GM12878 (cell line): ENCODE data around the gene LRTM2. TPM values are rescaled to one million over a fixed set of nuclear protein-coding genes. Genes with fewer than 3 reads are reported as not detected.

Experiments
- ATAC-seq: fragments of 200-7000 bp; cut with Tn5 transposase; 3 replicates; pipeline ENCODE4 v1.9.1; 2020; ENCODE audit warnings: mild to moderate bottlenecking, moderate library complexity
- BruUV-seq: library from RNA; stranded (reverse); fragments of 400-500 nt; replicated peaks from 2 replicates; lab custom pipeline; 2021; lab: Mats Ljungman, UMichigan
- CTCF ChIA-PET: fragments of 300-600 bp; sonication (Branson Sonifier 250); formaldehyde crosslinking; extraction: SDS; loops from one replicate; lab custom pipeline; 2021; ENCODE audit warnings: inconsistent platforms; lab: Yijun Ruan, JAX
- POLR2A ChIA-PET: fragments of 350-600 bp; formaldehyde crosslinking; extraction: SDS; loops from one replicate; lab custom pipeline; 2021; ENCODE audit warnings: inconsistent platforms; lab: Charles Lee
- RAD21 ChIA-PET: fragments of 300-600 bp; sonication (Branson Sonifier 250); formaldehyde crosslinking; loops from one replicate; lab custom pipeline; 2023; ENCODE audit warnings: antibody characterized with exemption; ENCODE audit not compliant: unreplicated experiment; lab: Charles Lee
- SMC1A ChIA-PET: fragments of 300-600 bp; sonication (Branson Sonifier 250); formaldehyde crosslinking; loops from one replicate; lab custom pipeline; 2023; ENCODE audit not compliant: unreplicated experiment, uncharacterized antibody; lab: Charles Lee
- DNase-seq: peaks from one replicate; pipeline ENCODE4 v3.0.0-alpha.2; 2011; ENCODE audit warnings: low read depth, low spot score
- FAIRE-seq: peaks from 3 replicates; lab custom pipeline; 2011; peaks lifted over from hg19 to GRCh38; lab: Jason Lieb, UNC
- H2AFZ ChIP-seq: 2 replicates; pipeline ENCODE4 v1.6.0; 2011; ENCODE audit warnings: low read depth, low read length, control low read depth; ENCODE audit not compliant: control insufficient read depth
- H3K27ac ChIP-seq: 2 replicates; pipeline ENCODE4 v1.5.1; 2011; ENCODE audit warnings: control low read depth; ENCODE audit not compliant: control insufficient read depth, insufficient read depth
- H3K27me3 ChIP-seq, 2 experiments: replicated peaks in 1 of 2; 2 replicates each; pipeline versions ENCODE4 v1.6.0 to v1.6.1; 2011; ENCODE audit warnings: low read length in 1 of 2; ENCODE audit not compliant: control insufficient read depth in 2 of 2, insufficient read depth in 2 of 2
- H3K36me3 ChIP-seq, 2 experiments: 2 replicates each; pipeline ENCODE4 v1.5.1; 2011; ENCODE audit warnings: low read length in 1 of 2; ENCODE audit not compliant: control insufficient read depth in 2 of 2, insufficient read depth in 2 of 2
- H3K4me1 ChIP-seq: 2 replicates; pipeline ENCODE4 v1.6.1; 2011; ENCODE audit warnings: mild to moderate bottlenecking, low read length, moderate library complexity, mixed read lengths; ENCODE audit not compliant: control insufficient read depth, insufficient read depth
- H3K4me2 ChIP-seq: 2 replicates; pipeline ENCODE4 v1.6.0; 2011; ENCODE audit warnings: control low read depth; ENCODE audit not compliant: control insufficient read depth, insufficient read depth
- H3K4me3 ChIP-seq: fragments of 200-600 bp; sonication (generic); 2 replicates; pipeline ENCODE4 v1.5.1; 2016
- H3K79me2 ChIP-seq: 2 replicates; pipeline ENCODE4 v1.6.0; 2011; ENCODE audit warnings: low read length; ENCODE audit not compliant: control insufficient read depth, insufficient read depth
- H3K9ac ChIP-seq: 2 replicates; pipeline ENCODE4 v1.8.0; 2011; ENCODE audit warnings: low read length, control low read depth, mixed read lengths; ENCODE audit not compliant: control insufficient read depth, insufficient read depth
- H3K9me3 ChIP-seq: replicated peaks from 3 replicates; pipeline ENCODE4 v1.5.1; 2011; ENCODE audit warnings: mild to moderate bottlenecking, low read length; ENCODE audit not compliant: control insufficient read depth, insufficient read depth
- H4K20me1 ChIP-seq: 2 replicates; pipeline ENCODE4 v1.6.0; 2011; ENCODE audit not compliant: control insufficient read depth, insufficient read depth
- ASH2L ChIP-seq: fragments of 300-600, 200-600 bp; sonication (generic); IDR thresholded peaks from 2 replicates; pipeline ENCODE4 v1.6.1; 2017; ENCODE audit warnings: low read depth, mild to moderate bottlenecking, borderline replicate concordance
- BMI1 ChIP-seq: fragments of 450-650 bp; IDR thresholded peaks from 2 replicates; pipeline ENCODE4 v1.6.1; 2016; ENCODE audit warnings: mild to moderate bottlenecking, moderate library complexity, borderline replicate concordance
- CBX3 ChIP-seq: fragments of 200-600 bp; sonication (generic); IDR thresholded peaks from 2 replicates; pipeline ENCODE4 v1.6.1; 2016; ENCODE audit warnings: low read depth, borderline replicate concordance
- CEBPB ChIP-seq, 2 experiments: fragments of 150-350 bp in 1 of 2; IDR thresholded peaks; 2 replicates each; pipeline ENCODE4 v1.6.1; 2012 to 2014; ENCODE audit warnings: low read depth in 2 of 2, low read length in 2 of 2, borderline replicate concordance in 1 of 2, inconsistent platforms in 1 of 2
- CREM ChIP-seq: IDR thresholded peaks from 2 replicates; pipeline ENCODE4 v1.6.1; 2014; ENCODE audit warnings: antibody characterized with exemption, low read depth
- JUNB ChIP-seq: IDR thresholded peaks from 2 replicates; pipeline ENCODE4 v1.6.1; 2016; ENCODE audit warnings: antibody characterized with exemption, mild to moderate bottlenecking
- MTA2 ChIP-seq: fragments of 450-650 bp; IDR thresholded peaks from 2 replicates; pipeline ENCODE4 v1.6.1; 2016; ENCODE audit warnings: low read depth, mild to moderate bottlenecking, moderate library complexity
- MYC ChIP-seq: IDR thresholded peaks from 2 replicates; pipeline ENCODE4 v1.6.1; 2011; ENCODE audit warnings: mild to moderate bottlenecking, low read length, moderate library complexity, inconsistent platforms; ENCODE audit not compliant: insufficient read depth, insufficient replicate concordance, insufficient read length, severe bottlenecking
- NR2F1 ChIP-seq: fragments of 450-650 bp; conservative IDR thresholded peaks from 2 replicates; pipeline ENCODE4 v1.6.1; 2017; ENCODE audit warnings: mild to moderate bottlenecking
- SREBF1 ChIP-seq: IDR thresholded peaks from 2 replicates; pipeline ENCODE4 v1.6.1; 2012; ENCODE audit warnings: mild to moderate bottlenecking, low read length
- SUPT20H ChIP-seq: IDR thresholded peaks from 2 replicates; pipeline ENCODE4 v1.6.1; 2011; ENCODE audit warnings: low read depth, mild to moderate bottlenecking, low read length, moderate library complexity, borderline replicate concordance; ENCODE audit not compliant: control insufficient read depth
- YBX1 ChIP-seq: fragments of 450-650 bp; IDR thresholded peaks from 2 replicates; pipeline ENCODE4 v1.6.1; 2016; ENCODE audit warnings: antibody characterized with exemption
- ZNF207 ChIP-seq: fragments of 450-650 bp; IDR thresholded peaks from 2 replicates; pipeline ENCODE4 v1.6.1; 2014; ENCODE audit warnings: antibody characterized with exemption, mild to moderate bottlenecking, borderline replicate concordance
- whole genome bisulfite sequencing: methylation state at CpG from one replicate; pipeline ENCODE4 v1.1.6; 2016; ENCODE audit warnings: low lambda C conversion rate; ENCODE audit not compliant: insufficient replicate concordance, insufficient coverage; ENCODE audit errors: missing lambda C conversion rate; 5-methylcytosine and 5-hydroxymethylcytosine counted together
- in situ Hi-C: fragments of 300-500 bp; cut with MboI; formaldehyde crosslinking; loops from 9 replicates; pipeline ENCODE4 v1.14.3; 2018; ENCODE audit warnings: mixed read lengths
- intact Hi-C: fragments of 100-400 bp; cut with micrococcal nuclease; formaldehyde crosslinking; loops from one replicate; pipeline ENCODE4 v1.14.2; 2022; ENCODE audit not compliant: unreplicated experiment
- polyA plus RNA-seq, 11 experiments: library from polyadenylated mRNA; depleted of rRNA in 4 of 11; unstranded in 6 of 11; stranded (reverse) in 5 of 11; fragments of >200 nt; fragmentation: Nextera tagmentation in 4 of 11; fragmentation: Illumina TruSeq in 1 of 11; extraction: Ambion mirVana in 4 of 11; extraction: Trizol in 1 of 11; gene quantifications; 1 replicate in 1 of 11; 2 replicates in 10 of 11; pipeline versions ENCODE4 v1.2.1 to v1.2.3, GENCODE V29; 2011 to 2016; ENCODE audit warnings: inconsistent platforms in 2 of 11, missing spikeins in 2 of 11, low read depth in 1 of 11
- total RNA-seq, 4 experiments: library from RNA; depleted of rRNA in 3 of 4; stranded (reverse); fragments of >200 nt in 3 of 4; fragmentation: Illumina TruSeq in 1 of 4; extraction: Trizol in 1 of 4; gene quantifications; 2 replicates each; pipeline versions ENCODE4 v1.2.1 to v1.2.3, GENCODE V29; 2013 to 2021
- TF ChIP-seq, protein P1 (sequence below): fragments of 450-650 bp; formaldehyde crosslinking; IDR thresholded peaks from 2 replicates; pipeline ENCODE4 v1.4.0; 2022; ENCODE audit warnings: mild to moderate bottlenecking, moderate library complexity
- TF ChIP-seq, protein P2 (sequence below): fragments of 450-650 bp; formaldehyde crosslinking; IDR thresholded peaks from 2 replicates; pipeline ENCODE4 v1.5.0; 2022; ENCODE audit warnings: mild to moderate bottlenecking, missing genetic modification characterization

The LRTM2 gene
- total and polyA plus RNA-seq, 10 of the 15 experiments (the other 5 are each of a cell fraction or from before 2014, with no cell fraction given) = 0.05 TPM; not detected in 9

GRCh38 chr12:1880876-1881275 is 60.5 kb downstream of the LRTM2 start:
- ChIA-PET RAD21 (no interaction called here), SMC1A (no interaction called here)
- no TSS peak for BruUV-seq

More at GRCh38 chr12:1880876-1881275, 60.5 kb downstream of the LRTM2 start:
- CTCF ChIA-PET = no interaction called here
- H3K9me3 ChIP-seq = no peaks in the 10 kb centered on the region
- no peaks in the 10 kb centered on the region; a peak in 3 of 4 replicates for H3K27me3 ChIP-seq
- 61% methylated on average over 7 of the region's 7 CpGs for WGBS
- H3K36me3 ChIP-seq = no peaks in the 10 kb centered on the region
- DNase-seq (no peak), ATAC-seq (no peak), FAIRE-seq (no peak)
- intact Hi-C loops = no loop called here
- H3K4me1 ChIP-seq = no peaks in the 10 kb centered on the region
- TF ChIP-seq MYC (no peak), NR2F1 (no peak), CREM (no peak), CEBPB (IDR thresholded peaks at IDR 0.05; ENCODE audit: borderline replicate concordance in 1 of 2, low read depth in 2 of 2, low read length in 2 of 2) (no peak), SREBF1 (no peak), MTA2 (no peak), SUPT20H (no peak), BMI1 (no peak), JUNB (no peak), YBX1 (no peak), ASH2L (no peak), ZNF207 (no peak), CBX3 (no peak)
- TF ChIP-seq, protein P1, sequence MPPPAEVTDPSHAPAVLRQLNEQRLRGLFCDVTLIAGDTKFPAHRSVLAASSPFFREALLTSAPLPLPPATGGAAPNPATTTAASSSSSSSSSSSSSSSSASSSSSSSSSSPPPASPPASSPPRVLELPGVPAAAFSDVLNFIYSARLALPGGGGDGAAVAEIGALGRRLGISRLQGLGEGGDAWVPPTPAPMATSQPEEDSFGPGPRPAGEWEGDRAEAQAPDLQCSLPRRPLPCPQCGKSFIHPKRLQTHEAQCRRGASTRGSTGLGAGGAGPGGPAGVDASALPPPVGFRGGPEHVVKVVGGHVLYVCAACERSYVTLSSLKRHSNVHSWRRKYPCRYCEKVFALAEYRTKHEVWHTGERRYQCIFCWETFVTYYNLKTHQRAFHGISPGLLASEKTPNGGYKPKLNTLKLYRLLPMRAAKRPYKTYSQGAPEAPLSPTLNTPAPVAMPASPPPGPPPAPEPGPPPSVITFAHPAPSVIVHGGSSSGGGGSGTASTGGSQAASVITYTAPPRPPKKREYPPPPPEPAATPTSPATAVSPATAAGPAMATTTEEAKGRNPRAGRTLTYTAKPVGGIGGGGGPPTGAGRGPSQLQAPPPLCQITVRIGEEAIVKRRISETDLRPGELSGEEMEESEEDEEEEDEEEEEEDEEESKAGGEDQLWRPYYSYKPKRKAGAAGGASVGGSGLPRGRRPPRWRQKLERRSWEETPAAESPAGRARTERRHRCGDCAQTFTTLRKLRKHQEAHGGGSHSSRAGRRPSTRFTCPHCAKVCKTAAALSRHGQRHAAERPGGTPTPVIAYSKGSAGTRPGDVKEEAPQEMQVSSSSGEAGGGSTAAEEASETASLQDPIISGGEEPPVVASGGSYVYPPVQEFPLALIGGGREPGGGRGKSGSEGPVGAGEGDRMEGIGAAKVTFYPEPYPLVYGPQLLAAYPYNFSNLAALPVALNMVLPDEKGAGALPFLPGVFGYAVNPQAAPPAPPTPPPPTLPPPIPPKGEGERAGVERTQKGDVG = no peak
- TF ChIP-seq, protein P2, sequence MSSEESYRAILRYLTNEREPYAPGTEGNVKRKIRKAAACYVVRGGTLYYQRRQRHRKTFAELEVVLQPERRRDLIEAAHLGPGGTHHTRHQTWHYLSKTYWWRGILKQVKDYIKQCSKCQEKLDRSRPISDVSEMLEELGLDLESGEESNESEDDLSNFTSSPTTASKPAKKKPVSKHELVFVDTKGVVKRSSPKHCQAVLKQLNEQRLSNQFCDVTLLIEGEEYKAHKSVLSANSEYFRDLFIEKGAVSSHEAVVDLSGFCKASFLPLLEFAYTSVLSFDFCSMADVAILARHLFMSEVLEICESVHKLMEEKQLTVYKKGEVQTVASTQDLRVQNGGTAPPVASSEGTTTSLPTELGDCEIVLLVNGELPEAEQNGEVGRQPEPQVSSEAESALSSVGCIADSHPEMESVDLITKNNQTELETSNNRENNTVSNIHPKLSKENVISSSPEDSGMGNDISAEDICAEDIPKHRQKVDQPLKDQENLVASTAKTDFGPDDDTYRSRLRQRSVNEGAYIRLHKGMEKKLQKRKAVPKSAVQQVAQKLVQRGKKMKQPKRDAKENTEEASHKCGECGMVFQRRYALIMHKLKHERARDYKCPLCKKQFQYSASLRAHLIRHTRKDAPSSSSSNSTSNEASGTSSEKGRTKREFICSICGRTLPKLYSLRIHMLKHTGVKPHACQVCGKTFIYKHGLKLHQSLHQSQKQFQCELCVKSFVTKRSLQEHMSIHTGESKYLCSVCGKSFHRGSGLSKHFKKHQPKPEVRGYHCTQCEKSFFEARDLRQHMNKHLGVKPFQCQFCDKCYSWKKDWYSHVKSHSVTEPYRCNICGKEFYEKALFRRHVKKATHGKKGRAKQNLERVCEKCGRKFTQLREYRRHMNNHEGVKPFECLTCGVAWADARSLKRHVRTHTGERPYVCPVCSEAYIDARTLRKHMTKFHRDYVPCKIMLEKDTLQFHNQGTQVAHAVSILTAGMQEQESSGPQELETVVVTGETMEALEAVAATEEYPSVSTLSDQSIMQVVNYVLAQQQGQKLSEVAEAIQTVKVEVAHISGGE = no peak
- POLR2A ChIA-PET = no interaction called here
- no peaks in the 10 kb centered on the region for H3K79me2 ChIP-seq
- H3K27ac ChIP-seq = no peak overlapping the region
- in situ Hi-C loops = no loop called here
- no peak overlapping the region for H3K9ac ChIP-seq
- H4K20me1 ChIP-seq = no peaks in the 10 kb centered on the region
- H3K4me2 ChIP-seq = no peak overlapping the region
- H2AFZ ChIP-seq = no peak overlapping the region
- H3K4me3 ChIP-seq = no peak overlapping the region
